Mesodermal cell (in vitro differentiated cells): ENCODE results near the gene PROCA1.
"Not testable (repeated sequence)": the region's sequence is repeated elsewhere in the genome, so short reads cannot be mapped to it uniquely, and the experiment has no call there.

Source experiments
- H3K27ac ChIP-seq: 2 replicates; pipeline ENCODE4 v1.7.0; 2013; ENCODE audit warnings: mild to moderate bottlenecking, low read depth, low read length, moderate library complexity; ENCODE audit not compliant: severe bottlenecking
- H3K36me3 ChIP-seq: 2 replicates; pipeline ENCODE4 v1.7.1; 2013; ENCODE audit warnings: mild to moderate bottlenecking, low read length, moderate library complexity; ENCODE audit not compliant: control insufficient read depth, insufficient read depth
- H3K4me1 ChIP-seq: one replicate; pipeline ENCODE4 v1.7.1; 2013; ENCODE audit warnings: mild to moderate bottlenecking, low read length; ENCODE audit not compliant: insufficient read depth, control insufficient read depth, poor library complexity, severe bottlenecking
- H3K4me3 ChIP-seq: 2 replicates; pipeline ENCODE4 v1.7.0; 2013; ENCODE audit warnings: low read length, control low read depth, mild to moderate bottlenecking; ENCODE audit not compliant: insufficient read depth, poor library complexity, severe bottlenecking; ENCODE audit errors: extremely low read depth
- H3K9me3 ChIP-seq: 2 replicates; pipeline ENCODE4 v1.7.1; 2013; ENCODE audit warnings: mild to moderate bottlenecking, low read length, moderate library complexity; ENCODE audit not compliant: control insufficient read depth
- WGBS, 2 experiments: methylation state at CpG; one replicate each; pipeline ENCODE4 v1.1.5; 2013; ENCODE audit warnings: missing lambda C conversion rate in 2 of 2; ENCODE audit not compliant: insufficient coverage in 2 of 2; 5-methylcytosine and 5-hydroxymethylcytosine counted together

Gene PROCA1

DNA sequence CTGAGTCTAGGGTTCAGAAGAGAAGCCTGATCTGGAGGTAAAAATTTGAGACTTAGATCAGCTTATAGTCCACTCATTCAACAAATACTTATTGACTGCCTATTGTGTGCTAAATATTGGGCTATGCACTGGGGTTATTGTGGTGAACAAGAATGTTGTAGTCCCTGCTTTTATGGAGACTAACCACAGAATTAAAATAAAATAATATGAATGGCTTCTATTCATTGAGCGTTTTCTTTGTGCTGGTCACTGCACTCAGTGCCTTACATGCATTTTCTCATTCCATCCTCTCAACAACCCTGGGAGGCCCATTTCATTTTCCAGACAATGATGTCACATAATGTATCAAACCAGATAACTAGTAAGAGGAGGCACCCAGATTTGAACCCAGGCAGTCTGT, 21.7 kb upstream of the PROCA1 start:
- Histone ChIP-seq H3K4me1 (no peaks in the 10 kb centered on the region), H3K4me3 (no peak overlapping the region), H3K36me3 (peaks cover 11% of the 10 kb centered on the region), H3K9me3 (no peaks in the 10 kb centered on the region), H3K27ac (no peak overlapping the region)
- 100% methylated on average over 1 of the region's 1 CpG; no CpG with 5 or more reads in 1 of the 2 experiments for WGBS, 2 experiments

DNA sequence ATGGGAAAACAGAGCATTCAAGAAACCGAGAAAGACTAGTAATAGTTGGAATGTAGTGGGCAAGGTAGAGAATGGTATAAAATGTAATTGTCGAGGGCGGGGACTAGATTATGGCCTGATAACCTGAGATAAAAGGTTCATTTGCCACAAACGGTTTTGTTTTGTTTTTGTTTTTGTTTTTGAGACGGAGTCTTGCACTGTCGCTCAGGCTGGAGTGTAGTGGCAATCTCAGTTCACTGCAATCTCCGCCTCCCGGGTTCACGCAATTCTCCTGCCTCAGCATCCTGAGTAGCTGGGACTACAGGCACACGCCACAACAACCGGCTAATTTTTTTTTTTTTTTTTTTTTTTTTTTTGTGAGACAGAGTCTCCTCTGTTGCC, 18.3 kb upstream of the PROCA1 start:
- no peak overlapping the region for H3K4me3 ChIP-seq
- WGBS, 2 experiments: 94% methylated on average over 9 of the region's 11 CpGs
- H3K4me1 ChIP-seq: peaks cover 6% of the 10 kb centered on the region
- no peak overlapping the region for H3K27ac ChIP-seq
- H3K36me3 ChIP-seq: peaks cover 5% of the 10 kb centered on the region
- no peaks in the 10 kb centered on the region for H3K9me3 ChIP-seq

DNA sequence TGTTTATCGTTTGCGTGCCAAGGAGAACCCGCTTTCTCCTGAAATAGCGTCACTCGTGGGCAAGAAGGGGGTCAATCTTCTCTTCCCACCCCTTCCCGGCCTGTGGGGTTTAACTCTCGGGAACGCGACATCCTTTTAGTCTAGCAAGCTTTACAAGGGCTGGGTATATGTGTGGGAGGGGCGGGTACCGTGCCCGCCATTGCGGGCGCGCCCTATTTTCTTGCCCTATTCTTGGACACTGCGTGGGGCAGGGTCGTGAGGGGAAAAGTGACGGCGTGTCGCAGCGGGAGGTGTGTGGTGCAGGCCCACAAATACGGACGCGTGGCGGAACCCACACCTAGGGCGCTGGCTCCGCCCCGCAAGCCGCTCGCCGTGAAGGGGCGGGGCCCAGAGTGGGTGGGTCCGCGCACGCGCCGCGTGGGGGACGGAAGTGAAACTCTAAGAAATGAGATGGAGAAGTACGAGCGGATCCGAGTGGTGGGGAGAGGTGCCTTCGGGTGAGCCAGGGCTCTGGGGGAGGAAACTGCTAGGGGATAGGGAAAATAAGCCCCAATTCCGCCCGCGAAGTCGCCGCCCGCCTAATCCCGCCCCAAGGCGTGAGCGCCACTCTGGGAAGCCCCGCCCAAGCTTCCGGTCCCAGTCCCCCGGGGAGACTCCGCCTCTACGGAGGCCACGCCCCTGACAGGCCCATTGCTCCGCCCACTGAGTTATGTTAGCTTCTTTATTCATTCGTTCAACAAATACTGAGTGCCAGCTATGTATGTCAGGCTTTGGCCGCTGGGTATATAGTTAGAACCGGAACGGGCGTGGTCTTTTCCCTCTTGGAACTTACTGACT, 16.9 kb upstream of the PROCA1 start, which contains the start of gene NEK8:
NEK8 (plus strand) TSS at position 425 of the 837 bp plus-strand sequence; CDS start at position 451, 26 bp downstream.
- peak within 1 kb of the TSS; percentile 86 for H3K27ac ChIP-seq
- H3K9me3 ChIP-seq: no peaks in the 10 kb centered on the region
- peaks cover 19% of the 10 kb centered on the region for H3K4me1 ChIP-seq
- WGBS, 2 experiments: 0% methylated on average over 37 to 50 of the region's 64 CpGs
- peaks cover 11% of the 10 kb centered on the region for H3K36me3 ChIP-seq
- H3K4me3 ChIP-seq: peak within 1 kb of the TSS; percentile 65

DNA sequence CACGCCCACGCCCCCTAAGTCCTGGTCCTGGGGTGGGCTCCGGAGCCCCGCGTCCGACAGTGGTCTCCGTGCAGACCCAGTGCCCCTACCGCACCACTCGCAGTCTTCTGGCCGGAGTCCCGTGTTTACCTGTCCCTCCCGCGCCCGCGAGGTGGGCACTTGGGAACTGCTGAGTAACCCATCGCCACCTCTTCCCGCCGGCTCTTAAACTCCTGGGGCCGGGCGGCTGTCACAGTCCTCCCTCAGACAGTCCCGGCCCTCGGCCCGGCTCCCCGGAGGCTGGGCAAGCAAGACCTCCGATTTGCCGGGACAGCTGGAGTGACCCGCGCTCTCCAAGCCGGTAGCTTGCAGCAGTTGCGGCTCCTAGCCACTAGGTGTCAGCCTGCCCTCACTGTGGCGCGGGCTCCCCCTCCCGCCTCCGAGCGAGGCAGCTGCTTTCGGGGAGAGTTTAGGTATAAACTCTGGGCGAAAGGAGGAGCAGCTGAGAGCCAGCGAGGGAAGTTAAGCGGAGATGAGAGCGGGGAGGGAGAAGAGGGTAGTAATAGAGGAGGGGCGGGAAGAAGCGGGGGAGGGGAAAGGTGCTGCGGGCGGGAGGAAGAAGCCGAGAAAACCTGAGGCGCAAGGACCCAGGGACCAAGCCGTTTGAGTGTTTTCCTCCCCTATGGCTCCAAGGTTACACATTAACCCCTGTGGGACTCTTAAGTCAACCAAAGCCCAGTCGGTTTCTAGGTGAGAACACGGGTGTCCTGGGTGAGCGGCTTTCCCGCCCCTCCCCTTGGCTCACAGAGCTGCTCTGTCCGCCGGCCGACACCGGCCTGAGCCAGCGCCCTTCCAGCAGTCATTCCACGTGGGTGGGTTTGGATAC, 15.2 kb upstream of the PROCA1 start:
- no peaks in the 10 kb centered on the region for H3K9me3 ChIP-seq
- peaks cover 28% of the 10 kb centered on the region for H3K36me3 ChIP-seq
- H3K27ac ChIP-seq: peak overlapping the region; percentile 86
- H3K4me1 ChIP-seq: peaks cover 35% of the 10 kb centered on the region
- H3K4me3 ChIP-seq: peak overlapping the region; percentile 65
- 0% methylated on average over 46 to 53 of the region's 57 CpGs for WGBS, 2 experiments

DNA sequence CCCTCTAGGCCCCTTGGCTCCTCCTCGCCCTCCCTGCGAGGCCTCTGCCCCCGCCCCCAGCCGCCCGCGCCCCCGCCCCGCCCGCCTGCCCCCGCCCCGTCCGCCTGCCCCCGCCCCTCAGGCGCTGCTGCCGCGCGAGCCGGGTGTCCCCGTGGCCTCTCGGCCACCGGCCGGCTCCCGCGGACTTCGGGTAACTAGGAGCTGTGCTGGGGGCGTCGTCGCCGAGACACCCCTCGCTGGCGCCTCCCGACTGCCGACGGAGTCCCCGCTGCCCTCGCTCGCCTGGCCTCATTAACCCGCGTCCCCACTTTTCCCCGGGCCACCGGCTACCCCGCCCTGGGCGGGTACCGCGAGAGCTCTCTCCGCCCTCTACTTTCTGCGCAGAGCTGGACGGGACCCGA, 14.5 kb upstream of the PROCA1 start, which contains the start of gene TLCD1:
TLCD1 (minus strand) TSS at position 8 of the 401 bp plus-strand sequence. CDS start 136 bp downstream, outside the sequence.
- Histone ChIP-seq H3K4me1 (peaks cover 35% of the 10 kb centered on the region), H3K36me3 (peaks cover 35% of the 10 kb centered on the region), H3K4me3 (peak within 1 kb of the TSS; percentile 65), H3K9me3 (no peaks in the 10 kb centered on the region), H3K27ac (peak within 1 kb of the TSS; percentile 89)
- 0% methylated on average over 32 to 40 of the region's 49 CpGs for WGBS, 2 experiments

DNA sequence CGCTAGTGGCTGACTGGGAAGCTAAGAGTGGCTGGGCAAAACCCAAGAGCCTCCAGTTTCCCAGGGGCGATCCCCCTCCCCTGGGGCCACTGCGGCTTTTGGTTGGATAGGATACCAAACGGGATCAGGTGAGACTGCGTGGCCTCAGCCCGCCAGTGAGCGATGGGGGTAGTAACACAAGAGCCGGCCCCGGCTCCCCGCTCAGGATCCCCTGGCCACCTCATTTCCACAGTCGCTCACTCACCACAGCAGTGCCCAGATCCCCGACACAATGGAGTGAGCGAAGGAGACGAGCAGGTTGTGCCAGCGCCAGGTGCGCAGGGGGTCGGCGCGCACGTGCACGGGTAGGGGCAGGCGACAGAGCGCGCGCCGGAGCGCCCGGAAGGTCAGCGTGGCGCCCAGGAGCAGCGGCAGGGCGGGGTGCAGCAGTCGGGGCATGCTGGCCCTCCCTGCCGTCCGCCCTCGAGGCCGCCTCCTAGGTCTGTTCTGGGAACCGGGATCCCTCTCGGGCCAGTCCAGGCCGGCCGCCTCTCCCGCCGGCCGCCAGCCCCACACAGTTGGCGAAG, 14.1 kb upstream of the PROCA1 start:
- no peaks in the 10 kb centered on the region for H3K9me3 ChIP-seq
- H3K4me1 ChIP-seq: peaks cover 35% of the 10 kb centered on the region
- peaks cover 39% of the 10 kb centered on the region for H3K36me3 ChIP-seq
- peak overlapping the region; percentile 65 for H3K4me3 ChIP-seq
- peak overlapping the region; percentile 89 for H3K27ac ChIP-seq
- WGBS, 2 experiments: 0 to 1% methylated on average over 21 to 32 of the region's 45 CpGs

DNA sequence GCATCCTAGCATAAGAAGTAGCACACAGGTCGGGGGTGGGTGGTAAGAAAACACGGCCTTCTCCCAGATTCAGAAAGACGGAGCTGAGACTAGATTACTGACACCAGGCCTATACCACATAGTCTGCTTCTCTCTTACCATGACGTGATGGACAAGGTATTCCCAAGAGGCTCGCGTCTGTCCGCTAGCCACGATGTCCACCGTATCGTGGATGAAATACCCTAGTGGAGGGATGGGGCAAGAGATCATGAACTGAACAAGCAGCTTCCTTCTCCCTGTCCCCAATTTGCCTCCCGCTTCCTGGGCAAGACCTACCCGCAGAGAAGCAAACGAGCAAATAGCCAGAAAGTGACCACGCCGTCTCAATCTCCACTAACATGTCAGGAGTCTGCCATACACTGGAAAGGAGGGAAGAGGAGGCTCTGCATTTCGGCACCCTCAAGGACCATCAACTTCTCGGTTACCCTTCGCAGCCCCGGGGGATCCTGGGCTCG, 13.5 kb upstream of the PROCA1 start:
- no peaks in the 10 kb centered on the region for H3K9me3 ChIP-seq
- H3K36me3 ChIP-seq: peaks cover 45% of the 10 kb centered on the region
- H3K27ac ChIP-seq: peak overlapping the region; percentile 89
- H3K4me3 ChIP-seq: peak overlapping the region; percentile 65
- WGBS, 2 experiments: 6 to 12% methylated on average over 3 to 15 of the region's 20 CpGs
- H3K4me1 ChIP-seq: peaks cover 35% of the 10 kb centered on the region

DNA sequence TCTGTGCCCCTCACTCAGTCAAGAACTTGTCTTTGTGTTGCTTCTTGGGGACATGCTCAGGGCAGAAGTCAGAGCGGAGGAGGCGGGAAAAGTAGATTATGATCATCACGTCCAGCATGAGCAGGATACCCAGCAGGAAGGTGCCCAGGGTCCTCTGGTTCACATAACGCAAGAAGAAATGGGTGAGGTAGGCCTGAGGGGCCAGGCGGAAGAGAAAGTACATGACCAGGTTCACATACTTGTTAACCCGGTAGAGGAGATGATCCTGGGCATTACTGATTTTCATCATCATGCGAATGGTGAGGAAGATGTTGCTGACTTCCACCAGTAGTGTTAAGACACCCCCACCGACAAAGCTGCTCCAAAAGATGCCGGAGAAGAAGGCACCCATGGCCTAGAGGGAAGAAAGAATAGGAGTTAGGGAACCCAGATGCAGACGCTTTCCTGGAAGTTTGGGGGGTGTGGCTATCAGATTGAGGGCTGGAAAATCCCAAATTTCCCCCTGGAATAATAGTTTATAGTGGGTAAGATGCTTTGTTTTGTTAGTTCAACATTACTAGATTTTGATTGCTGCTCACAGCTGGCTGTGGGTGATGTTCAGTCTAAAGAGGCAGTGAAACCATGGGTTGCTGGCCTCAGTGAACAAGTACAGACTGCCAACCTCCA, 12.9 kb upstream of the PROCA1 start:
- Histone ChIP-seq H3K4me1 (peaks cover 35% of the 10 kb centered on the region), H3K27ac (peak overlapping the region; percentile 89), H3K4me3 (peak overlapping the region; percentile 65), H3K9me3 (no peaks in the 10 kb centered on the region), H3K36me3 (peaks cover 45% of the 10 kb centered on the region)
- WGBS, 2 experiments: 82 to 86% methylated on average over 9 to 10 of the region's 10 CpGs

DNA sequence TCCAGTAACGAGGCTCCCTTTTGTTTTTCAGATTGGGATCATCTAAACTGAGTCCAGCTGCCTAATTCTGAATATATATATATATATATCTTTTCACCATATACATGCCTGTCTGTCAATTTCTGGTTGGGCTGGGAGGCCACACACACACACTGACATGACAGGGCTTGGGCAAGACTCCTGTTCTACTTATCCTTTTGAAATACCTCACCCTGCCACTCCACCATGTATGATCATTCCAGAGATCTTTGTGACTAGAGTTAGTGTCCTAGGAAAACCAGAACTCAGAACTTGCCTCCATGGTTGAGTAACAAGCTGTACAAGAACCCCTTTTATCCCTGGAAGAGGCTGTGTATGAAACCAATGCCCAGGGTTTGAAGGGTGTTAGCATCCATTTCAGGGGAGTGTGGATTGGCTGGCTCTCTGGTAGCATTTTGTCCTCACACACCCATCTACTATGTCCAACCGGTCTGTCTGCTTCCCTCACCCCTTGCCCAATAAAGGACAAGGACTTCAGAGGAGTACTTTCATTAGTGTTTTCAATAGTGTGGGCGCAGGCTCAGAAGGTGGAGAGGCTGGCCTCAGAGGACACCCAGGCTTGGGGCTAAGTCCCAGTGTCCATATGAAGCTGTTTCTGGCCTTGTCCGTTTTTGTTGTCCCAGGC, 12.3 kb upstream of the PROCA1 start:
- not testable (repeated sequence) for H3K4me3 ChIP-seq, H3K9me3 ChIP-seq
- Histone ChIP-seq H3K27ac (peak overlapping the region; percentile 89), H3K4me1 (peaks cover 35% of the 10 kb centered on the region), H3K36me3 (peaks cover 45% of the 10 kb centered on the region)
- 84 to 100% methylated on average over 1 to 2 of the region's 4 CpGs for WGBS, 2 experiments
